Astrocyte of the cerebellum (primary cell): ENCODE results near the gene NLGN1.

Experiments used
- DNase-seq: peaks from one replicate; pipeline ENCODE4 v3.0.0-alpha.2; 2011; ENCODE audit warnings: low read depth
- H3K4me3 ChIP-seq: 2 replicates; pipeline ENCODE4 v1.5.1; 2011; ENCODE audit warnings: mild to moderate bottlenecking, low read depth, low read length, moderate library complexity
- in situ Hi-C: cut with HindIII; loops from 2 replicates; pipeline ENCODE4 v1.10.0; 2017; ENCODE audit warnings: low sequenced_read_pairs
- TF ChIP-seq, protein P1 (sequence below): IDR thresholded peaks from 2 replicates; pipeline ENCODE4 v1.5.1; 2012; ENCODE audit warnings: low read length, low read depth, moderate library complexity, mild to moderate bottlenecking; ENCODE audit errors: missing control alignments

The NLGN1 gene

DNA sequence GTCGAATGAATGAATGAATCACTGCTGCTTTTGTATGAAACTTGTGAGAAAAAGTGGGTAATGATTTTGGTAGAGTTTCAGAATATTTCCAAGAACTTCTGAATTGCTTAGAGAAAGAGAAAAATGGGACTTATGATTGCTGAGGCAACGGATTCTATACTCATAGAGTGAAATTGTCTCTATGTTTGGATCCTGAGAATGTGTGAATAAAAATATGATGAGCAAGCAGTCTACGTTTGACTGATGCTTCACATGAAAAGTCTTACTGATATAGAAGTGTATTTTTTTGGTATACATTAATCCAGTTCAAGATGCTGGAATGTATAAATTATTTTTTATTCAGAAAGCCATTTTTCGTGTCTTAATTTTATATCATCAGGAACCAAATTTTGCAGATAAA, 441.1 kb downstream of the NLGN1 start:
- H3K4me3 ChIP-seq = no peak overlapping the region
- no peak for DNase-seq
- in situ Hi-C loops = no loop called here
- TF ChIP-seq, protein P1, sequence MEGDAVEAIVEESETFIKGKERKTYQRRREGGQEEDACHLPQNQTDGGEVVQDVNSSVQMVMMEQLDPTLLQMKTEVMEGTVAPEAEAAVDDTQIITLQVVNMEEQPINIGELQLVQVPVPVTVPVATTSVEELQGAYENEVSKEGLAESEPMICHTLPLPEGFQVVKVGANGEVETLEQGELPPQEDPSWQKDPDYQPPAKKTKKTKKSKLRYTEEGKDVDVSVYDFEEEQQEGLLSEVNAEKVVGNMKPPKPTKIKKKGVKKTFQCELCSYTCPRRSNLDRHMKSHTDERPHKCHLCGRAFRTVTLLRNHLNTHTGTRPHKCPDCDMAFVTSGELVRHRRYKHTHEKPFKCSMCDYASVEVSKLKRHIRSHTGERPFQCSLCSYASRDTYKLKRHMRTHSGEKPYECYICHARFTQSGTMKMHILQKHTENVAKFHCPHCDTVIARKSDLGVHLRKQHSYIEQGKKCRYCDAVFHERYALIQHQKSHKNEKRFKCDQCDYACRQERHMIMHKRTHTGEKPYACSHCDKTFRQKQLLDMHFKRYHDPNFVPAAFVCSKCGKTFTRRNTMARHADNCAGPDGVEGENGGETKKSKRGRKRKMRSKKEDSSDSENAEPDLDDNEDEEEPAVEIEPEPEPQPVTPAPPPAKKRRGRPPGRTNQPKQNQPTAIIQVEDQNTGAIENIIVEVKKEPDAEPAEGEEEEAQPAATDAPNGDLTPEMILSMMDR = no peak

- H3K4me3 ChIP-seq = no peak overlapping the region
- no peak for DNase-seq
- in situ Hi-C loops = no loop called here
- TF ChIP-seq, protein P1 = no peak
Observed at GRCh38 chr3:173839859-173840258, 442.3 kb downstream of the NLGN1 start.

DNA sequence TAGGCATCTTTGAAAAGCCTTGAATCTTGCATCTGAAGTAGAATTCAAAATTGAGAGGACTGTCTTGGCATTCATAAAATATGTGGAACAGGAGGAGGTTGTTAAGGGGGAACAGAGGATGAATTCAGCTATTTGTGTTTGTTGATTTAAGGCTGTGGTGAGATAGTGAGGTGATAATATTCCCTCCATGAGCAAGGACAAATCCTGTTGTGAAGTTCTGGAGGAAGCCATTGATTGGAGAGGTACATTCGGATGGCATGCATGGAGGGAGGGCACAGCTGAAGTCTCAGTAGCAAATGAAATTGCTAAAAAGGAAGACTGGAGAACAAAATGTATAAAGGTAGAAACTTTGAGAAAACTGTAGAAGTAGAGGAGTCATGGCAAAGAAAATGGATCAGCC, 443.8 kb downstream of the NLGN1 start:
- no peak for DNase-seq
- in situ Hi-C loops = no loop called here
- no peak overlapping the region for H3K4me3 ChIP-seq
- TF ChIP-seq, protein P1 = no peak

- TF ChIP-seq, protein P1 = no peak
- no peak overlapping the region for H3K4me3 ChIP-seq
- in situ Hi-C loops = no loop called here
- no peak for DNase-seq
Observed at GRCh38 chr3:173843060-173843459, 445.5 kb downstream of the NLGN1 start.

DNA sequence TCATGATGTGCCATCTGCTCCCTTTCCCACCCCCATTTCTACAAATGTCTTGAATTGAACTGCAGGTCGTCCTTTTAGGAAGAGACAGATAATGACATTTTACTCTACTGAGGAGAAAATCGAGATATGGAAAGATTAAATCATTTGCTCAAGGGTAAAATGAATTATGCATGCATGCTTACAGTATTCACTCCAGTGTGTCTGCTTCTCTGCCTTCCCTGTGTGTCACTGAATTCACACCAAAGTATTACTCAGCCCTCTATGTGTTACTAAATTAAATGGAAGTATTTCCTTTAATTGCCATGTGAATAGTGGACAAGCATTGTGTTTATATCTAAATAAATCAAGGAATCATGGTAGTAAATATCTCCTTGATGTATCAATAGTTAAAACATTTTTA, 449.0 kb downstream of the NLGN1 start:
- no peak overlapping the region for H3K4me3 ChIP-seq
- TF ChIP-seq, protein P1 = no peak
- in situ Hi-C loops = no loop called here
- no peak for DNase-seq

- TF ChIP-seq, protein P1 = no peak
Observed at GRCh38 chr3:173849489-173849888, 451.9 kb downstream of the NLGN1 start.

DNA sequence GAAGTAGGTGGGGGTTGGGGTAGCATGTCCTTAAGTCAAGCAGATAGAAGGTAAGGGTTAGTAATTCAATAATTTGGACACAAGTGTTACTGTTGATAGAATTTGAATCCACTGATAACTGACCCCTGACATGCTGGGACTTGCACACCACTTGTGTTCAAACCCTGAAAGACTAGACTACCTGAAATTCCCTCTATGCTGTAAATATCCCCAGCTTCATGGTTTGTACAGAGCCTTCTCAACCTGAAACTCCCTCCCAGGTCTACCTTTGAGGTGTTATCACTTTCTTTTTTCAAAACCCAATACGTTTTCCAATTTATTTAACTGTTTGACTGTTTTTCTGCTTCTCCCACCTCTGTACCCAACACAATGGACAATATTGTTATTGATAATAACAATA, 459.6 kb downstream of the NLGN1 start:
- in situ Hi-C loops = no loop called here
- TF ChIP-seq, protein P1 = no peak
- no peak overlapping the region for H3K4me3 ChIP-seq
- DNase-seq = no peak

More at GRCh38 chr3:173849489-173849888, 451.9 kb downstream of the NLGN1 start:
- H3K4me3 ChIP-seq = no peak overlapping the region
- in situ Hi-C loops = no loop called here
- no peak for DNase-seq
